Prostate gland (tissue), 2 donors: ENCODE measurements around the gene TP53I11.

Experiments used
- CTCF ChIP-seq, 4 experiments: fragments of 200-600 bp in 2 of 4; fragments of 450-650 bp in 2 of 4; sonication (generic) in 2 of 4; IDR thresholded peaks; 1 replicate in 3 of 4; 2 replicates in 1 of 4; pipeline ENCODE4 v1.5.1; 2016 to 2019; ENCODE audit warnings: antibody characterized with exemption in 4 of 4, mild to moderate bottlenecking in 2 of 4, moderate library complexity in 2 of 4
- POLR2A ChIP-seq: fragments of 450-650 bp; IDR thresholded peaks from one replicate; pipeline ENCODE4 v1.6.1; 2016; ENCODE audit warnings: antibody characterized with exemption, mild to moderate bottlenecking
- POLR2AphosphoS5 ChIP-seq: sonication (generic); formaldehyde crosslinking; IDR thresholded peaks from one replicate; pipeline ENCODE4 v1.6.1; 2017; ENCODE audit warnings: antibody characterized with exemption

- TF ChIP-seq CTCF (IDR thresholded peaks at IDR 0.05) (no peak), POLR2AphosphoS5 (peak; percentile 51), POLR2A (no peak)
These were observed 10.3 kb downstream of the TP53I11 start for GRCh38 chr11:44940404-44940803.
